SH-SY5Y (cell line): ENCODE measurements around the gene KCNJ10.

Experiments used
- GATA2 ChIP-seq: IDR thresholded peaks from 2 replicates; pipeline ENCODE4 v1.6.1; 2011; ENCODE audit warnings: mild to moderate bottlenecking, low read depth, low read length
- GATA3 ChIP-seq: IDR thresholded peaks from 2 replicates; pipeline ENCODE4 v1.6.1; 2011; ENCODE audit warnings: low read depth, mild to moderate bottlenecking, low read length, moderate library complexity

- TF ChIP-seq GATA3 (no peak), GATA2 (no peak)
These were observed 8.4 kb downstream of the KCNJ10 start for GRCh38 chr1:160061369-160062229.
